Measurements from ENCODE around the gene METTL4.

The METTL4 gene

DNA sequence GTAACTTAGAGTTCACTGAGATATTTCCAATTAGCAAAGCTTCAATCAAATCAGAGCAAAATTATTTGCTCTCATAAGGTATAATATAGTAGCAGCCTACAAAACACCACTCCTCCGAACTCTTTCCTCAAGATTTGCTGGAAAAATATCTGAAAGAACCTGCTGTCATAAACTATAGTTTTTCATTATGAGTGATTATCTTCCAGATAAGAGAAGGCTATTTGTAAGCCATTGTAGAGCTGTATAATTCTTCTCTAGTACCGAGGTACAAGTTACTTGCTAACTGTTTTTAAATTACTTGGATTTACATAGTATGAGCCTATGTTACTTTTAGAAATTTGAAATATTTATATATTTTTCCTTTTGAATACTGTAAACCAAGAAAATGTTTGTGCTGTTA, 2.1 kb upstream of the METTL4 start:
- TF ChIP-seq, protein P1, sequence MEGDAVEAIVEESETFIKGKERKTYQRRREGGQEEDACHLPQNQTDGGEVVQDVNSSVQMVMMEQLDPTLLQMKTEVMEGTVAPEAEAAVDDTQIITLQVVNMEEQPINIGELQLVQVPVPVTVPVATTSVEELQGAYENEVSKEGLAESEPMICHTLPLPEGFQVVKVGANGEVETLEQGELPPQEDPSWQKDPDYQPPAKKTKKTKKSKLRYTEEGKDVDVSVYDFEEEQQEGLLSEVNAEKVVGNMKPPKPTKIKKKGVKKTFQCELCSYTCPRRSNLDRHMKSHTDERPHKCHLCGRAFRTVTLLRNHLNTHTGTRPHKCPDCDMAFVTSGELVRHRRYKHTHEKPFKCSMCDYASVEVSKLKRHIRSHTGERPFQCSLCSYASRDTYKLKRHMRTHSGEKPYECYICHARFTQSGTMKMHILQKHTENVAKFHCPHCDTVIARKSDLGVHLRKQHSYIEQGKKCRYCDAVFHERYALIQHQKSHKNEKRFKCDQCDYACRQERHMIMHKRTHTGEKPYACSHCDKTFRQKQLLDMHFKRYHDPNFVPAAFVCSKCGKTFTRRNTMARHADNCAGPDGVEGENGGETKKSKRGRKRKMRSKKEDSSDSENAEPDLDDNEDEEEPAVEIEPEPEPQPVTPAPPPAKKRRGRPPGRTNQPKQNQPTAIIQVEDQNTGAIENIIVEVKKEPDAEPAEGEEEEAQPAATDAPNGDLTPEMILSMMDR (conservative IDR thresholded peaks at IDR 0.05; ENCODE audit: low read length), result no peak
- peak overlapping the region; percentile 89 for H3K4me3 ChIP-seq (ENCODE audit: low read length)
- DNase-seq (ENCODE audit: low read depth), result no peak

DNA sequence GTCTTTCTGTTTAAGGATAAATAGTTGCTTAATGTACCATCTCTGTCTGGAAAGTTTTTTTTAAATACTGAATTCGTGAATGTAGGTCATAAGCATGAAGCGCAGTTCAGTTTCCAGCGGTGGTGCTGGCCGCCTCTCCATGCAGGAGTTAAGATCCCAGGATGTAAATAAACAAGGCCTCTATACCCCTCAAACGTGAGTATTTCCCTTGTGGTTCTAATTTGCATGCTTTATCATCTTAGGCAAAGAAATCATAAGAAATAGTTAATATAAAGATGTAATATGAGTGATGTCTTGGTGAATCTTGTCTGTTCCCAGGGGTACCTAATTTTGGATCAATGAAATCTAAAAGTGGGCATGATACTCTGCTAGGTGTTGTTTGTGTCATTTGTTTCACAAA, 1.6 kb upstream of the METTL4 start:
- peak overlapping the region; percentile 89 for H3K4me3 ChIP-seq (ENCODE audit: low read length)
- TF ChIP-seq, protein P1 (conservative IDR thresholded peaks at IDR 0.05; ENCODE audit: low read length), result no peak
- DNase-seq (ENCODE audit: low read depth), result no peak

DNA sequence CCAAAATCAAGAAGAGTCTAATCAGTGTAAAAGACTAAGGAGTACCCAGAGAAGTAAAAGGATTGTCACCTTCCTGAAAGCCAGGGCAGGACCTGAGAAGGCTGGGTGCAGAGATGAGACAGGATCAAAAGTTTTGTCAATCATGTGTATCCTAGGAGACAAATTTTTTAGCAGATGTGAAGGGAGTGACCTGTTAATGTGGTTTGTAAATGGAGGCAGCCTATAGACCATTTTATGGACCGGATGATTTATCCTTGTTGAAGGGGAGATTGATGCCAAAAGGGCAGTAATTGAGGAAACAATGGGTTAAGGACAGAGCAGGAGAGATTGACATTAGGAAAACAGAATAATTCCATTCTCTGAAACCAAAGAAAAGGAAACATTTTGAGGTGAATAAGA, 865 bp upstream of the METTL4 start:
- TF ChIP-seq, protein P1 (conservative IDR thresholded peaks at IDR 0.05; ENCODE audit: low read length), result no peak
- no peak for DNase-seq (ENCODE audit: low read depth)

DNA sequence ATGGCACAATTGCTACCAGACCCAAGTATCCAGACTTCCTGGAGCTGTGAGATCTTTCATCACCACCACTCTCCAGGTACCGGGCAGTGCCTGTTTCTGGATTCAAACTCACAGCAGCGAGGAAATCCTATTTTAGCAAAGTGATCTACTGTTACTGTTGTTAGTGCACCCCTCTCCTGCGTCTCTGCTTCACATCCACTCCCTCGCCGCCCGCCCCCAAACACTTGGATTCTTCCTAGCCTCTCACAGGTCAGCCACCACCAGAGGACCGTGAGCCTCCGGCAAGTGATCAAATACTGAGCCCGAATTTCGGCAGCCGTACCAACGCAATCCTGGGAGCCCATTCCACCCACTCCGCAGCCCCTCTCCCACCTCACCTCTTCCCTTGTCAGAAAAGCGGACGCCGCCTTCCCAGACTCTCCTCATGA, 519 bp downstream of the METTL4 start:
- TF ChIP-seq, protein P1 (conservative IDR thresholded peaks at IDR 0.05; ENCODE audit: low read length), result peak; percentile 28
- peak overlapping the region; percentile 89 for H3K4me3 ChIP-seq (ENCODE audit: low read length)
- peak; percentile 67 for DNase-seq (ENCODE audit: low read depth)

More for the DNA sequence above, 865 bp upstream of the METTL4 start:
- peak overlapping the region; percentile 89 for H3K4me3 ChIP-seq (ENCODE audit: low read length)

DNA sequence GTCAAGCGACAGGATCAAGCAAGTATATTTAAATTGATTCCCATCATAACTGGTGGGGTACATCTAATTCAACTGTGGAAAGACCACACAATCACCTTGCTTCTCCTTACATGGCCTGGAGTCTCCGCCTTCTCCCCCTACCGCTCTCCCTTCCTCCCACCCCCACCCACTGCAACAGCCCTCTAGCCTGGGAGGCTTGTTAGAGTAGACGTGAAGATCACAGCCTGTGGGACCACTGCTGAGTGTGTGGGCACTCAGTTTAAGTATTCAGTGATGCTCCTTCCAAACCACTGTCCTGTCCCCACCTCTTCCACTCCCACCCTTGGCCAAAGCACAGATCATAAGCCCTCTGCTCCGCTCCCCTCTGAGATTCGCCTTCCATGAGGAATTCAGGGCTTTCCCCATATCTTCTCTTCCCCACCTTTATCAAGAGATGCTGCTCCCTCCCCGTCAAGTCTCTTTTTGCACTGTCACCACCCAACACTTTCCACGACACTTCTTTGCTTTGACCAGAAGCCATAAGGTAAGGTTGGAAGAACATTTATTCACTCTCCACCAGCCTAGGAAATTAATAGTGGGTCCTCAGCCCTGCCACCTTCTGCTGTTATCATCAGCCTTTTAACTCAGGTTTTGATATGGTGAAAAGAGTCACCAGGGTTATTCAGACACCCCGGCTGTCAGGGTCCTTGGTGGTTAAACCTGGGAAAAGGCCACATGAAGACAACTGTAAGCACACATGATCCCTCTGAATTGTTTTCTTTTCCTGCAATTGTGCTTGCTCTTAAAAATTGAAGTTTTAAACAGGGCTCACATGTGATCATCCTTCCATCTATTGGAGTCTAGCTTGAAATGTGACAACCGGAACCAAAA, 1.7 kb downstream of the METTL4 start:
- DNase-seq (ENCODE audit: low read depth), result no peak
- TF ChIP-seq, protein P1 (conservative IDR thresholded peaks at IDR 0.05; ENCODE audit: low read length), result no peak
- H3K4me3 ChIP-seq (ENCODE audit: low read length), result peak overlapping the region; percentile 89

DNA sequence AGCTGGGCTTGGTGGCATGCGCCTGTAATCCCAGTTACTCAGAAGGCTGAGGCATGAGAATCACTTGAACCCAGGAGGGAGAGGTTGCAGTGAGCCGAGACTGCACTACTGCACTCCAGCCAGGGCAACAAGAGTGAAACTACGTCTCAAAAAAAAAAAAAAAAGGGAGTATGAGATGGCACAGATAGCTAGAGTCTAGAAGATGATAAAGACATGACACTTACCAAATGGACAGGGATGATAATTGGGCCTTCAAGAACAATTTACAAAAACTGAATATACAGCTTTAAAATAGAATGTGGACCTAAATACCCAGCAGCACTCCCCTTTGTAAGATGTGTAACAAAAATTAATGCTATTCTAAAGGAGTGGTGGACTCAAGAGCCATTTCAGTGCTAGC, 2.7 kb downstream of the METTL4 start:
- no peak overlapping the region for H3K4me3 ChIP-seq (ENCODE audit: low read length)
- no peak for DNase-seq (ENCODE audit: low read depth)
- TF ChIP-seq, protein P1 (conservative IDR thresholded peaks at IDR 0.05; ENCODE audit: low read length), result no peak

DNA sequence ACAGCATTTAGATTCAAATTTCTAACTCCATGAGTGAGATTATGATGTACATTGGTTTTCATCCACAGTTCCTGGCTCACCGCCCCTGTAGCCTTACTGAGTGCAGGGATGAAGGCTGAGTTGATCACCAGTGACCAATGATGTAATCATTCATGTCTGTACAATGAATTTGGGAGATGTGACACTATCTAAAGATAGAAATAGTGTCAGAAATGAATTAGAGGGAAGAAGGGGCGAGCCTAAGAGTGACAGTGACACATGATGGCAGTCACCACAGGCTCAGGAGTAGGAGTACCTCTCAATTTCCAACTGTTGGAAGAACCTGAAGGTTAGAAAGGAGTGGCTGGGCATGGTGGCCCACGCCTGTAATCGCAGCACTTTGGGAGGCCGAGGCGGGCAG, 3.2 kb downstream of the METTL4 start:
- no peak for DNase-seq (ENCODE audit: low read depth)
- H3K4me3 ChIP-seq (ENCODE audit: low read length), result no peak overlapping the region
- TF ChIP-seq, protein P1 (conservative IDR thresholded peaks at IDR 0.05; ENCODE audit: low read length), result no peak
